Liver (tissue), 3 donors: ENCODE data around the gene TASOR2.

Source experiments
- CTCF ChIP-seq: fragments of 150-350 bp; IDR thresholded peaks from 2 replicates; pipeline ENCODE4 v1.5.1; 2017; ENCODE audit warnings: improper control_type of control experiment, low read depth, low read length; ENCODE audit not compliant: missing input control
- GABPA ChIP-seq, 2 donors: IDR thresholded peaks in 1 of 2; conservative IDR thresholded peaks in 1 of 2; 2 replicates each; pipeline ENCODE4 v1.6.1; 2016; ENCODE audit warnings: antibody characterized with exemption in 2 of 2, mild to moderate bottlenecking in 1 of 2, moderate library complexity in 1 of 2
- JUND ChIP-seq, 2 donors: IDR thresholded peaks; 2 replicates each; pipeline ENCODE4 v1.6.1; 2016; ENCODE audit warnings: antibody characterized with exemption in 2 of 2
- MAX ChIP-seq: IDR thresholded peaks from 2 replicates; pipeline ENCODE4 v1.6.1; 2016; ENCODE audit warnings: antibody characterized with exemption
- REST ChIP-seq: IDR thresholded peaks from 2 replicates; pipeline ENCODE4 v1.6.1; 2016; ENCODE audit warnings: antibody characterized with exemption, mild to moderate bottlenecking
- RXRA ChIP-seq, 2 donors: IDR thresholded peaks; 2 replicates each; pipeline ENCODE4 v1.6.1; 2017 to 2018; ENCODE audit warnings: antibody characterized with exemption in 2 of 2, mild to moderate bottlenecking in 1 of 2
- TAF1 ChIP-seq: conservative IDR thresholded peaks from 2 replicates; pipeline ENCODE4 v1.6.1; 2016; ENCODE audit warnings: antibody characterized with exemption, mild to moderate bottlenecking
- ZBTB33 ChIP-seq: IDR thresholded peaks from 2 replicates; pipeline ENCODE4 v1.6.1; 2016; ENCODE audit warnings: antibody characterized with exemption
- donor health status: healthy.
- donor health status: healthy.

GRCh38 chr10:5654218-5654755 lies 30.4 kb upstream of the TASOR2 start:
- TF ChIP-seq CTCF (no peak), MAX (no peak), REST (no peak), JUND (IDR thresholded peaks at IDR 0.05) (no peak), ZBTB33 (no peak), GABPA (IDR thresholded peaks at IDR 0.05 in 1 of 2, conservative IDR thresholded peaks at IDR 0.05 in 1 of 2) (no peak), TAF1 (no peak), RXRA (IDR thresholded peaks at IDR 0.05) (no peak)
